ENCODE results near the gene ENG. TPM values are rescaled to one million over a fixed set of nuclear protein-coding genes. Genes with fewer than 3 reads are reported as not detected.
A peak's percentile ranks its signal among the peaks of the same experiment; 100 is the strongest.

ENG gene
- total RNA-seq, 4 donors from 2014 or later: 7.2 to 32.8 (median 18.0) TPM

DNA sequence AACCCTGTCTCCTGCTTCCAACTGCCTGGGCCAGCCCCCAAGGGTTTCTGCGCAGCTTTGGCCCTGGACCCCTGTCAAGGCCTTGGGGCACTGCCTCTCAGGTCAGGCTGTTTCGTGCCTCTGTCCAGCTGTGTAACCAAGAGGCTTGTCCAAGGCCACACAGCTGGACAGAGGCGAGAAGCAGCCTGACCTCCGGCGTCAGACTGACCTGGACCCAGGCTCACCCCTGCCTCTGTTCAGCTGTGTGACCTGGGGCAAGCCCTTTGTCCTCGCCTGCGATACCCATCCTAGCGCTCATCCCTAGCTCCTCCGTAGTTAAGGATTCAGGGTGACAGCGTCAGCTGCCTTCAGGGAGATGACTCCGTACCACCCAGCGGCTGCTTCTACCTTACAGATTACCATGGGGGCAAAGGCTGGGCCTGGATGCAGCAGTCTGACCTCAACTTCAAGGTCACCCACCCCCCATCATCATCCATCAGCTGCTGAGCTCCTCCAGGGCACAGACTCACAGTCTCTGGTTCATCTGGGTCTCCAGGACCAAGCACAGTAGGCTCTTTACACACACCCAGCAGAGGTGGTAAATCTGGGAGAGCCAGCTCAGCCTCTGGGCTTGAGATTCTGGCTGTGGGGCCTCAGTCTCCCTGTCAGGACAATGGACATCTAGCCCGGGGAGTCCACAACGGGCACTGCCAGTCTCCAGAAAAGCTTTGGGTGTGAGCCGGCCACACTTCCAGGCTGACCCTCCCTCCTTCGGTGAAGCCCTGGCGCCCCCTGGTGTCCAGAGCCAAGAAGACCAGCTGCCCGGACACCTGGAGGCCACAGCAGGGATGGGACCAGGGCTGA, 15.1 kb upstream of the ENG start:
- peaks cover 6 to 34% (median 13%) of the 10 kb centered on the region in 3 donors for H3K4me1 ChIP-seq
- H3K27ac ChIP-seq: peak overlapping the region in 1 of 4 donors; percentile 36
- TF ChIP-seq POLR2A (IDR thresholded peaks at IDR 0.05) (no peak), CTCF (IDR thresholded peaks at IDR 0.05) (peak; percentile 54 to 94 (median 88))
- peaks cover 0 to 44% (median 9%) of the 10 kb centered on the region in 3 donors for H3K36me3 ChIP-seq
- intact Hi-C loops (cut with DNase I): loop anchor here (10.0 kb wide), 1 partner anchor 135 kb away; the partner anchor contains the start of gene TOR2A
- H3K27me3 ChIP-seq: no peaks in the 10 kb centered on the region
- WGBS, 2 donors: 92% methylated on average over 7 to 9 of the region's 18 CpGs
- DNase-seq: no peak
- no peaks in the 10 kb centered on the region for H3K9me3 ChIP-seq
- no peak overlapping the region for H3K4me3 ChIP-seq

DNA sequence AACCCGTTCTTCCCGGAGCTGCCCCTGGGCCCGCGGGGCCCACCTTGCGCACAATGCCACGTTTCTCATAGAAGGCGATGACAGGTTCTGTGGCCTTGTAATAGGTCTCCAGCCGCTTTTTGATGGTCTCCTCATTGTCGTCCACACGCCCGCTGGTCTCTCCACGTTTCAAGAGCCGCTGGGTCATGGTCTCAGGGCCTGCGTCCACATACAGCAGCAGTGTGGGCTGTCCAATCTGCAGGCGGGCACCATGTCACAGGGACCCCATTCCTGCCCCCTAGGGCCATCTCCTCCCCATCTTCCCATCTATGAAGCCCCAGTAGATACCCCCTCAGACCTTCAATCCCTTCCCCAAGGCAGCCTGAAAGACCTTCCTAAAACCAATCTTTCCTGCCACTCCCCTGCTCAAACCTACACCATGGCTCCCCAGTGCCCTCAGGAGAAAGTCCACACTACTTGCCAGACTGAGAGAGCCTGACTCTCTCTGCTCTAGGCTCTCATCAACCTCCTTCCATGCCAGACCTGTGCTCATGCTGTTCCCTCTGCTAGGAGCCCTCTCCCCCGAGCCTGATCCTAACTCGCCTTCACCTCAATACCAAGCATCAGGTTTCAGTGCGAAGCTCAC, 13.9 kb upstream of the ENG start:
- TF ChIP-seq POLR2A (IDR thresholded peaks at IDR 0.05) (no peak), CTCF (IDR thresholded peaks at IDR 0.05) (no peak)
- peaks cover 0 to 44% (median 9%) of the 10 kb centered on the region in 3 donors for H3K36me3 ChIP-seq
- H3K4me3 ChIP-seq: no peak overlapping the region
- no peak for DNase-seq
- H3K4me1 ChIP-seq: peaks cover 0 to 22% (median 2%) of the 10 kb centered on the region in 3 donors
- intact Hi-C loops (cut with DNase I): no loop called here
- 93% methylated on average over 8 to 12 of the region's 18 CpGs for WGBS, 2 donors
- H3K27ac ChIP-seq: peak overlapping the region in 2 of 4 donors; percentile 55 to 63
- no peaks in the 10 kb centered on the region for H3K27me3 ChIP-seq
- no peaks in the 10 kb centered on the region for H3K9me3 ChIP-seq

GRCh38 chr9:127867356-127868277, 13.2 kb upstream of the ENG start:
- intact Hi-C loops (cut with DNase I): no loop called here
- Histone ChIP-seq H3K4me3 (peak overlapping the region in 1 of 4 donors; percentile 3), H3K27me3 (no peaks in the 10 kb centered on the region), H3K4me1 (peaks cover 0 to 24% (median under 1%) of the 10 kb centered on the region in 3 donors), H3K27ac (peak overlapping the region in 3 of 4 donors; percentile 30 to 63 (median 55)), H3K36me3 (peaks cover 0 to 44% (median 9%) of the 10 kb centered on the region in 3 donors), H3K9me3 (no peaks in the 10 kb centered on the region)
- 72 to 91% methylated on average over 11 to 12 of the region's 30 CpGs for WGBS, 2 donors
- DNase-seq: no peak
- TF ChIP-seq POLR2A (IDR thresholded peaks at IDR 0.05) (no peak), CTCF (IDR thresholded peaks at IDR 0.05) (no peak)

- H3K36me3 ChIP-seq: peaks cover 0 to 34% (median 9%) of the 10 kb centered on the region in 3 donors
- no peak overlapping the region for H3K4me3 ChIP-seq
- peak overlapping the region in 1 of 4 donors; percentile 14 for H3K27ac ChIP-seq
- DNase-seq: no peak
- no peak for TF ChIP-seq POLR2A (IDR thresholded peaks at IDR 0.05)
- no peak for TF ChIP-seq CTCF (IDR thresholded peaks at IDR 0.05)
- H3K4me1 ChIP-seq: peaks cover 10 to 35% (median 11%) of the 10 kb centered on the region in 3 donors
- intact Hi-C loops (cut with DNase I): no loop called here
- no peaks in the 10 kb centered on the region for H3K27me3 ChIP-seq
- H3K9me3 ChIP-seq: no peaks in the 10 kb centered on the region
- WGBS, 2 donors: 75 to 93% methylated on average over 9 to 11 of the region's 13 CpGs
These were observed 12.1 kb upstream of the ENG start for GRCh38 chr9:127866535-127866934.

Data from esophagus squamous epithelium (tissue), 5 donors.